ENCODE measurements around the gene KHDC4. TPM values are rescaled to one million over a fixed set of nuclear protein-coding genes. Genes with fewer than 3 reads are reported as not detected.

KHDC4 gene
- total RNA-seq, 1 experiment from 2014 or later: 90.9 TPM

DNA sequence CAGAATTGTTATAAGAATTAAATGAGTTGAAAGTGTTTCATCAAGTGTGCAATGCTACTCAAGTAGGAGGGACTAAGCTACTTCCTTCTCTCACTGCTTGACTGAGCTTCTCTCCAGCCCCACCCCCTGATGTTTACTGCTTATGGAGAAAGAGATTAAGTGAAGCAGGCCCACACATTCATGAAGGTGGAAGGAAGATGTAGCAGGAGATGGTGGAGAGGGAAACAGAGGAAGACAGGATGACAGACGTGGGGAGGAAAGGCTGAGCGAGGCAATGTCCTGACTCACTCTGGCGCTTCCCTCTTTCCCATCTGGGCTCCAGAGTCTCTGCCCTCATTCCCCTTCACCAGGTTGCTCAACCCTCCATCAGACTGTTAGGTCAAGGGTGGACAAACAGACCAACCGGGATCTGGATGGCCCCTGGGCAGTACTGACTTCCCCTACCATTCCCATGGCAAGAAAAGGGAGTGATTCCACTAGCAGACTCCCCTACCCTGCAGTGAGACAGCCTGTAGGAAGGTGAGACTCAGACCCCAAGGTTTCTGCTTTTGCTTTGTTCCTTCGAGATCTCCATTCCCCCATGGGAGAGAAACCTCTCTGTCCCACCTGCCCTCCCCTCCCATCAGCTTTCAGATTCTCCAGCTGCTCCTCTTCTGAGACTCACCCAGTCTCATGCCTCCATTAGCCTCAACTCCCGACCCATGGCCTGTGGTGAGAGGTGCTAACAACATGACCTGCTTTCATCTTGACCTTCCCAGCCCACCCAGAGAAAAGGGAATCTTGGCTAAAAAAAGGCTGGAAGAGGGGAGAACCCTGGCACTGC, 47.3 kb upstream of the KHDC4 start:
- H3K27ac Mint-ChIP-seq (ENCODE audit: low read depth, unreplicated experiment): peak overlapping the region; percentile 90
- peak overlapping the region; percentile 81 for H3K4me3 Mint-ChIP-seq (ENCODE audit: unreplicated experiment)
- no TSS peak for BruUV-seq (replicated peaks)
- no peaks in the 10 kb centered on the region for H3K9me3 Mint-ChIP-seq (ENCODE audit: unreplicated experiment)
- H3K27me3 Mint-ChIP-seq (ENCODE audit: insufficient read depth, unreplicated experiment): no peaks in the 10 kb centered on the region
- TF ChIP-seq, protein P1, sequence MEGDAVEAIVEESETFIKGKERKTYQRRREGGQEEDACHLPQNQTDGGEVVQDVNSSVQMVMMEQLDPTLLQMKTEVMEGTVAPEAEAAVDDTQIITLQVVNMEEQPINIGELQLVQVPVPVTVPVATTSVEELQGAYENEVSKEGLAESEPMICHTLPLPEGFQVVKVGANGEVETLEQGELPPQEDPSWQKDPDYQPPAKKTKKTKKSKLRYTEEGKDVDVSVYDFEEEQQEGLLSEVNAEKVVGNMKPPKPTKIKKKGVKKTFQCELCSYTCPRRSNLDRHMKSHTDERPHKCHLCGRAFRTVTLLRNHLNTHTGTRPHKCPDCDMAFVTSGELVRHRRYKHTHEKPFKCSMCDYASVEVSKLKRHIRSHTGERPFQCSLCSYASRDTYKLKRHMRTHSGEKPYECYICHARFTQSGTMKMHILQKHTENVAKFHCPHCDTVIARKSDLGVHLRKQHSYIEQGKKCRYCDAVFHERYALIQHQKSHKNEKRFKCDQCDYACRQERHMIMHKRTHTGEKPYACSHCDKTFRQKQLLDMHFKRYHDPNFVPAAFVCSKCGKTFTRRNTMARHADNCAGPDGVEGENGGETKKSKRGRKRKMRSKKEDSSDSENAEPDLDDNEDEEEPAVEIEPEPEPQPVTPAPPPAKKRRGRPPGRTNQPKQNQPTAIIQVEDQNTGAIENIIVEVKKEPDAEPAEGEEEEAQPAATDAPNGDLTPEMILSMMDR (IDR thresholded peaks at IDR 0.05; ENCODE audit: unreplicated experiment): no peak
- POLR2A ChIA-PET: interaction anchor here (0.6 to 13.3 kb wide), 12 partner anchors 17 to 712 kb away, joined by 3 to 294 read pairs (median 4); partner anchors contain the start of genes KHDC4 and RXFP4
- DNase-seq (ENCODE audit: unreplicated experiment): peak; percentile 93
- H3K4me1 Mint-ChIP-seq (ENCODE audit: insufficient read depth, unreplicated experiment): peaks cover 69% of the 10 kb centered on the region
- intact Hi-C loops (cut with micrococcal nuclease): loop anchor here (10.0 kb wide), 1 partner anchor 257 kb away; no protein-coding TSS in a partner anchor
- CTCF ChIA-PET: interaction anchor here (0.5 to 11.9 kb wide), 12 partner anchors 7 to 611 kb away, joined by 3 to 136 read pairs (median 6); partner anchors contain the start of genes KHDC4 and RXFP4
- H3K36me3 Mint-ChIP-seq (ENCODE audit: insufficient read depth, unreplicated experiment): peaks cover 20% of the 10 kb centered on the region

DNA sequence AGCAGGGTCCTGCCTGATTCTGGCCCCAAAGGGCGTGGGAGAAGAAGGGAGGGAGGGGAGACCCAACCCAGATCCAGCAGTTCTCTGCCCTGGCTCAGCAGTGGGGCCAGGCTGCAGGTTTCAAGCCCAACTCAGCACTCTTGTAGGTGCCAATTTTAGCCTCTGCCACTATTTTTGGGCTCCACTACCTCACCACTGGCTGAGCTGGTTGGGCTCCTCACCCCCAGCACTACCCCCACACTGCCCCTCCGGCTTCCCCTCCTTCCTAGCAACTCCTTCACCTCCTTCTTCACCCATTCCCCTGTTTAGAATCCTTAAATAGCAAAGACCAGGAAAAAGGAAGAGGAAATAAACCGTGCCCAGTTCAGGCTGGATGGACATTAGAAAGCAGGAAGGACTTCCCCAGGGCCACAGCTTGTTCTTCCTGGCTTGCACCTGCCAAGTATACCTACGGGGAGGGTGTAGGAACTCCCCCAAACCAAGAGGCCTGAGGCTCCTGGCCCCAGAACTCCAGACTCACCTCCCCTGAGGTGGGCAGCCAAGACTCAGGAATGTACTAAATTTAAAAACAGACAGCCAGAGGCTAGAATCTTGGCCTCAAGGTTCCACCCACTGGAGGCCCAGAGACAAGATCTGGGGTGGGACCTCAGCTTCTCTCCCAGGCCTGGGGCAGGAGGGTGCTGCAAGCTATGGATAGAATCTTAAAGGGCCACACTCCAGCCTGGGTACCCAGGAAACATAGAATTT, 45.6 kb upstream of the KHDC4 start:
- Mint-ChIP-seq H3K9me3 (ENCODE audit: unreplicated experiment) (no peaks in the 10 kb centered on the region), H3K36me3 (ENCODE audit: insufficient read depth, unreplicated experiment) (peaks cover 20% of the 10 kb centered on the region), H3K4me3 (ENCODE audit: unreplicated experiment) (peak overlapping the region; percentile 81), H3K4me1 (ENCODE audit: insufficient read depth, unreplicated experiment) (peaks cover 87% of the 10 kb centered on the region), H3K27me3 (ENCODE audit: insufficient read depth, unreplicated experiment) (no peaks in the 10 kb centered on the region), H3K27ac (ENCODE audit: low read depth, unreplicated experiment) (peak overlapping the region; percentile 90)
- DNase-seq (ENCODE audit: unreplicated experiment): peak; percentile 83
- no TSS peak for BruUV-seq (replicated peaks)
- intact Hi-C loops (cut with micrococcal nuclease): loop anchor here (1.0 to 10.0 kb wide), 2 partner anchors 17 to 255 kb away; no protein-coding TSS in a partner anchor
- ChIA-PET CTCF (interaction anchor here (0.6 to 11.9 kb wide), 9 partner anchors 9 to 150 kb away, joined by 4 to 136 read pairs (median 11); partner anchors contain the start of genes KHDC4 and RXFP4), POLR2A (interaction anchor here (0.6 to 13.3 kb wide), 15 partner anchors 9 to 753 kb away, joined by 3 to 294 read pairs (median 5); partner anchors contain the start of genes KHDC4, PMF1 and RXFP4)
- TF ChIP-seq, protein P1 (IDR thresholded peaks at IDR 0.05; ENCODE audit: unreplicated experiment): no peak

DNA sequence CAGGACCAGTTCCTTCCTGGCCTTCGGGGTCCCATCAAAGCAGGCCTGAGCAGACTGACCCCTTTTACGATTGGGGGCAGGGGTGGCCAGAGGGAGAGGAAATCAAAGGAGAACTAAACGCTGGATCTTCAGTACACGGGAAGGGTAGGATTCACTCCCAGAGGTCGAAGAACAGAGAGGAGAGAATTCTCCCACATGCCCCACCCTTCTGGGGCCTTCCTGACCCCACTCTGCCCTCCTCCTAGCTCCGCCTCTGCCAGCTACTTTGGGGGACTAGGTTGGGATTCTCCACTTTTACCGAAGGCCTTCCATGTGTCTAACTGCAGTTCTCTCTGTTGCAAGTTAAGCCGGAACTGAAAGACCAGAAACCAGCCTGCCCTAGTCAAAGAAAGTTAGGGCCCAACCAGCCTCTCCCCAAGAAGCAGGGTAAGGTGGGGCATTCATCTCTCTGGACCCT, 44.8 kb upstream of the KHDC4 start:
- Mint-ChIP-seq H3K4me1 (ENCODE audit: insufficient read depth, unreplicated experiment) (peaks cover 88% of the 10 kb centered on the region), H3K27ac (ENCODE audit: low read depth, unreplicated experiment) (peak overlapping the region; percentile 90), H3K9me3 (ENCODE audit: unreplicated experiment) (no peaks in the 10 kb centered on the region), H3K4me3 (ENCODE audit: unreplicated experiment) (peak overlapping the region; percentile 81), H3K36me3 (ENCODE audit: insufficient read depth, unreplicated experiment) (peaks cover 20% of the 10 kb centered on the region), H3K27me3 (ENCODE audit: insufficient read depth, unreplicated experiment) (no peaks in the 10 kb centered on the region)
- ChIA-PET POLR2A (interaction anchor here (0.6 to 13.3 kb wide), 18 partner anchors 10 to 532 kb away, joined by 3 to 294 read pairs (median 4); partner anchors contain the start of genes KHDC4, LAMTOR2, PMF1 and RXFP4), CTCF (interaction anchor here (0.6 to 11.9 kb wide), 9 partner anchors 11 to 111 kb away, joined by 3 to 136 read pairs (median 11); partner anchors contain the start of genes KHDC4 and RXFP4)
- TSS peak; percentile 71 for BruUV-seq (replicated peaks)
- intact Hi-C loops (cut with micrococcal nuclease): loop anchor here (1.0 kb wide), 1 partner anchor 17 kb away; no protein-coding TSS in a partner anchor
- TF ChIP-seq, protein P1 (IDR thresholded peaks at IDR 0.05; ENCODE audit: unreplicated experiment): no peak
- DNase-seq (ENCODE audit: unreplicated experiment): peak; percentile 74
